Glutamatergic neuron (in vitro differentiated cells): Measurements from ENCODE around the gene IL21R. TPM values are rescaled to one million over a fixed set of nuclear protein-coding genes. Genes with fewer than 3 reads are reported as not detected.

ENCODE experiments used
- DNase-seq: peaks from one replicate; pipeline ENCODE4 v3.0.0; 2022
- H3K27ac Mint-ChIP-seq: one replicate; pipeline ENCODE4 v1.8.0; 2020; ENCODE audit warnings: mild to moderate bottlenecking, mixed read lengths, inconsistent platforms; ENCODE audit not compliant: unreplicated experiment
- H3K27me3 Mint-ChIP-seq: one replicate; pipeline ENCODE4 v1.8.0; 2020; ENCODE audit warnings: mild to moderate bottlenecking, moderate library complexity, mixed read lengths, inconsistent platforms; ENCODE audit not compliant: unreplicated experiment
- H3K36me3 Mint-ChIP-seq: one replicate; pipeline ENCODE4 v1.8.0; 2020; ENCODE audit warnings: mild to moderate bottlenecking, mixed read lengths, inconsistent platforms; ENCODE audit not compliant: unreplicated experiment
- H3K4me1 Mint-ChIP-seq: one replicate; pipeline ENCODE4 v1.8.0; 2020; ENCODE audit warnings: mild to moderate bottlenecking, low read depth, mixed read lengths, inconsistent platforms; ENCODE audit not compliant: unreplicated experiment
- H3K4me3 Mint-ChIP-seq: one replicate; pipeline ENCODE4 v1.8.0; 2020; ENCODE audit warnings: mild to moderate bottlenecking, mixed read lengths, inconsistent platforms; ENCODE audit not compliant: unreplicated experiment
- H3K9me3 Mint-ChIP-seq: one replicate; pipeline ENCODE4 v1.8.0; 2020; ENCODE audit warnings: mild to moderate bottlenecking, moderate library complexity, mixed read lengths, inconsistent platforms; ENCODE audit not compliant: unreplicated experiment
- CTCF ChIP-seq: fragments of 200-600 bp; sonication (generic); IDR thresholded peaks from one replicate; pipeline ENCODE4 v1.5.0; 2021; ENCODE audit not compliant: partially characterized antibody, unreplicated experiment
- total RNA-seq: library from RNA; stranded (reverse); fragmentation: NEBNext Ultra II Directional; extraction: Animal tissue kit (Norgen Biotek cat#: 25700); gene quantifications from one replicate; pipeline ENCODE4 v1.2.1, GENCODE V29; 2021; ENCODE audit not compliant: unreplicated experiment

Gene IL21R
- total RNA-seq, 1 donor from 2014 or later: 0.86 TPM

- H3K27me3 Mint-ChIP-seq: no peaks in the 10 kb centered on the region
- H3K36me3 Mint-ChIP-seq: peaks cover 17% of the 10 kb centered on the region
- peaks cover 3% of the 10 kb centered on the region for H3K9me3 Mint-ChIP-seq
- no peak for TF ChIP-seq CTCF
- H3K4me1 Mint-ChIP-seq: no peaks in the 10 kb centered on the region
- DNase-seq: no peak
- H3K4me3 Mint-ChIP-seq: no peak overlapping the region
- no peak overlapping the region for H3K27ac Mint-ChIP-seq
Measured at GRCh38 chr16:27386674-27387073, 15.3 kb upstream of the IL21R start.

DNA sequence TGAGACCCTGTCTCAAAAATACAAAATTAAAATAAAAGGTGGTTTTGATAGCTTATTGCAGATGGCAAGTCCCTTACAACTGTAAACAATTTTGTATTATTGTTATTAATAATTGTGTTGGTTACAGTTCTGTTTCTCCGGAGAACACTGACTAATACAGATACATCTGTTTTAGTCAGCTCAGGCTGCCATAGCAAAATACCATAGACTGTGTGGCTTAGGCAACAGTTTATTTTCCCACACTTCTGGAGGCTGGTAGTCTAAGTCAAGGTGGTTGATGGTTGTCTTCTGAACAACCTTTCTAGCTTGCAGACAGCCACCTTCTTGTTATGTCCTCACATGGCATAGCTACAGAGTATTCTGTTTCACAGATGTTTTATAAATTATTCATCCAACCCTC is 14.2 kb upstream of the IL21R start:
- no peaks in the 10 kb centered on the region for H3K27me3 Mint-ChIP-seq
- no peak overlapping the region for H3K27ac Mint-ChIP-seq
- H3K4me1 Mint-ChIP-seq: no peaks in the 10 kb centered on the region
- H3K4me3 Mint-ChIP-seq: no peak overlapping the region
- TF ChIP-seq CTCF: no peak
- H3K36me3 Mint-ChIP-seq: peaks cover 18% of the 10 kb centered on the region
- DNase-seq: no peak
- H3K9me3 Mint-ChIP-seq: peaks cover 3% of the 10 kb centered on the region

DNA sequence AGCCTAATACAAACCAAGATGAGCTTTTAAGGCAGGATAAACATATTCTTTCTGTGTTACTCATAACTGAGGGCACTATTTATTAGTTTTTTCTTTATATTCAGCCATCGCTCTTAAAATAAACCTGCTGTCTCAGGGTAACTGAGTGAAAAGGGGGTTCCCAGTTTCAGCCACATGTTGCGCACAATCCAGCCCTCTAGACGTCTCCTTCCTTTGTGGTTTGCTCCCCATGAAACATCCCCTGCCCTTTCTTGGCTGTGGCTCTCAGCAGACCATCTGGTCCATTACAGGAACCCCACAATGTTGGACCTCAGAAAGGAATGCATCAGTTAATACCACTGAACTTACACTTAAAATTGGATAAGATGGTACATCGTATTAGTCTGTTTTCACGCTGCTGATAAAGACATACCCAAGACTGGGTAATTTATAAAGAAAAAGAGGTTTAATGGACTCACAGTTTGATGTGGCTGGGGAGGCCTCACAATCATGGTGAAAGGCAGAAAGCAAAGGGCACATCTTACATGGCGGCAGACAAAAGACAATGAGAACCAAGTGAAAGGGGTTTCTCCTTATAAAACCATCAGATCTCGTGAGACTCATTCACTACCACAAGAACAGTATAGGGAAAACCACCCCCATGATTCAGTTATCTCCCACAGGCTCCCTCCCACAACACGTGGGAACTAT is 12.6 kb upstream of the IL21R start:
- no peak overlapping the region for H3K4me3 Mint-ChIP-seq
- no peak for TF ChIP-seq CTCF
- no peaks in the 10 kb centered on the region for H3K4me1 Mint-ChIP-seq
- no peak overlapping the region for H3K27ac Mint-ChIP-seq
- H3K9me3 Mint-ChIP-seq: peaks cover 3% of the 10 kb centered on the region
- no peak for DNase-seq
- H3K27me3 Mint-ChIP-seq: no peaks in the 10 kb centered on the region
- H3K36me3 Mint-ChIP-seq: peaks cover 18% of the 10 kb centered on the region

DNA sequence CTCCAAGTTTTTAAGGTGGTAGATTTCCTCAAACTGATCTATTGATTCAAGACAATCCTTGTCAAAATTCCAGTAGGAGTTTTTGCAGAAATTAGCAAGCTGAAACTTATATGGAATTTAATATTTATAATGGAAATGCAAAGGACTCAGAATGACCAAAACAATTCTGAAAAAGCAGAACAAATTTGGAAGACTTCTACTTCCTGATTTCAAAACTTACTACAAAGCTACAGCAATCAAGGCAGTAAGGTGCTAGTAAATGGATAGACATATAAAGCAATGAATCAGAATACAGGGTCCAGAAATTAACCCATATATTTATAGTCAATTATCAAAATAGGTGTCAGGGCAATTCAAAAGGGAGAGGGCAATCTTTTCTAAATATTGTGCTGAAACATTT is 11.8 kb upstream of the IL21R start:
- no peak for TF ChIP-seq CTCF
- Mint-ChIP-seq H3K36me3 (peaks cover 18% of the 10 kb centered on the region), H3K9me3 (peaks cover 3% of the 10 kb centered on the region), H3K27ac (no peak overlapping the region), H3K4me3 (no peak overlapping the region), H3K4me1 (no peaks in the 10 kb centered on the region), H3K27me3 (no peaks in the 10 kb centered on the region)
- DNase-seq: no peak

DNA sequence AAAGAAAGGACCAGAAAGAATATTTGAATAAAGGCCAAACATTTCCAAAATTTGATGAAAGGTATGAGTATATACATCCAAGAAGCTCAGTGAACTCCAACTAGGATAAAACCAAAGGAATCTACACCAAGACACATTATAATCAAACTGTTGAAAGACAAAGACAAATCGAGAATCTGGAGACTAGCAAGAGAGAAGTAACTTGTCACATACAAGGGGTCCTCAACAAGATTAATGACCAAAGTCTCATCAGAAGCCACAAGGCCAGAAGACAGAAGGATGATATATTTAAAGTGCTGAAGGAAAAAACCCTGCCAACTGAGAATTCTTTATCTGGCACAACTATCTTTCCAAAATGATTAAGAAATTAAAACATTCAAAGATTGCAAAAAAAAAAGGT is 9.3 kb upstream of the IL21R start:
- no peak overlapping the region for H3K27ac Mint-ChIP-seq
- no peaks in the 10 kb centered on the region for H3K27me3 Mint-ChIP-seq
- H3K36me3 Mint-ChIP-seq: peaks cover 18% of the 10 kb centered on the region
- no peaks in the 10 kb centered on the region for H3K4me1 Mint-ChIP-seq
- H3K9me3 Mint-ChIP-seq: peaks cover 5% of the 10 kb centered on the region
- no peak overlapping the region for H3K4me3 Mint-ChIP-seq
- no peak for DNase-seq
- TF ChIP-seq CTCF: no peak
